Upper lobe of left lung (tissue), 4 donors: Measurements from ENCODE around the gene LAMTOR2.

Experiments
- CTCF ChIP-seq, 6 experiments: fragments of 450-650 bp in 4 of 6; fragments of 200-600 bp in 2 of 6; sonication (generic) in 2 of 6; IDR thresholded peaks; one replicate each; pipeline ENCODE4 v1.5.1; 2016 to 2019; ENCODE audit warnings: antibody characterized with exemption in 6 of 6
- POLR2A ChIP-seq, 4 donors: fragments of 450-650 bp; IDR thresholded peaks; one replicate each; pipeline ENCODE4 v1.5.1; 2016 to 2017; ENCODE audit warnings: antibody characterized with exemption in 4 of 4, mild to moderate bottlenecking in 2 of 4

DNA sequence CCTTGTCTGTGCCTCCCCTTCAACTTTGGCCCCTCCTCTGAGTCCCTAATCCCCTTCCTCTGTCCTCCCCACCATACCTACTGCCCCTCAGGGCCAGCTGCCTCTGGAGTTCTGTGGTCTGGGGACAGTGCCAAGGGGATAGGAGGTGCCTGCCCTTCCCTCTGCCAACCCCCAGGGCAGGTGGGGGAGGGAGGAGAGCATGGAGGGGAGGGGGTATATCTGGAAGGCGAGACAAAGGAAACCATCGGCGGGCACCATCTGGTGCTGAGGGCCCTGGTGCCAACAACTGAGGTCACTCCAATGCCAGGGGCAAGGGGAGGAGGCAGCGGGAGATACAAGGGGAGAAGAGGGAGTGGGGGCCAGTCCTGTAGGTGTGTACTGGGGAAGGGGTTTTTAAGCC lies 16.0 kb downstream of the LAMTOR2 start:
- TF ChIP-seq CTCF (IDR thresholded peaks at IDR 0.05) (no peak), POLR2A (IDR thresholded peaks at IDR 0.05) (no peak)
